Chondrocyte (in vitro differentiated cells): ENCODE measurements around the gene SDHD. TPM values are rescaled to one million over a fixed set of nuclear protein-coding genes. Genes with fewer than 3 reads are reported as not detected.

ENCODE experiments used
- DNase-seq: peaks from one replicate; pipeline ENCODE4 v3.0.0; 2021; ENCODE audit warnings: mixed read lengths, low spot score
- H3K27ac Mint-ChIP-seq: one replicate; pipeline ENCODE4 v1.8.0; 2021; ENCODE audit warnings: mild to moderate bottlenecking, moderate library complexity, mixed read lengths; ENCODE audit not compliant: unreplicated experiment
- H3K27me3 Mint-ChIP-seq: 2 replicates; pipeline ENCODE4 v1.8.0; 2021; ENCODE audit warnings: low read depth, mixed read lengths
- H3K36me3 Mint-ChIP-seq: 2 replicates; pipeline ENCODE4 v1.8.0; 2021; ENCODE audit warnings: low read depth, mixed read lengths
- H3K4me1 Mint-ChIP-seq: 2 replicates; pipeline ENCODE4 v1.8.0; 2021; ENCODE audit warnings: low read depth, mild to moderate bottlenecking, mixed read lengths
- H3K4me3 Mint-ChIP-seq: one replicate; pipeline ENCODE4 v1.8.0; 2021; ENCODE audit warnings: mild to moderate bottlenecking, moderate library complexity, mixed read lengths; ENCODE audit not compliant: unreplicated experiment
- H3K9me3 Mint-ChIP-seq: 2 replicates; pipeline ENCODE4 v1.8.0; 2021; ENCODE audit warnings: low read depth, mixed read lengths
- total RNA-seq: library from RNA; stranded (reverse); gene quantifications from 3 replicates; pipeline ENCODE4 v1.2.1, GENCODE V29; 2021
- TF ChIP-seq, protein P1 (sequence below): fragments of 200-600 bp; sonication (generic); IDR thresholded peaks from 2 replicates; pipeline ENCODE4 v1.5.0; 2021; ENCODE audit warnings: antibody characterized with exemption, mild to moderate bottlenecking, moderate library complexity

The SDHD gene
- total RNA-seq, 1 donor from 2014 or later, result 52.0 TPM

DNA sequence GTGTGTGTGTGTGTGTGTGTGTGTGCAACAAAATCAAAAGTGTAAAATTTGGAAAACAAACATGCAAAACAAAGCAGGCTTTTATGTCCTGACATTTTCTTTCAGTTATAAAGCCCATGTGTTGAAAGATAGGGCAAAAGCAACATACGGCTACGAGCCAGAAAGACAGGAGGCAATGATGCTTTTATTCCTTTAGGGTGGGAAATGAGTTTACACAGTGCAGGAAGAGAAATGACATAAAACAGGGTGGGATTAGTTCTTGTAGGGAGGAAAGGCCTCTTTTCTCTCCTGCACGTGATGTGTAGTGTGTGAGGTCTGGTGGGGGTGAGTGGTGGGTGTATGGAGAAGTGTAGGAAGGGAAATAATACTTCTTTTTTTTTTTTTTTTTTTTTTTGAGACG is 47.8 kb downstream of the SDHD start:
- TF ChIP-seq, protein P1, sequence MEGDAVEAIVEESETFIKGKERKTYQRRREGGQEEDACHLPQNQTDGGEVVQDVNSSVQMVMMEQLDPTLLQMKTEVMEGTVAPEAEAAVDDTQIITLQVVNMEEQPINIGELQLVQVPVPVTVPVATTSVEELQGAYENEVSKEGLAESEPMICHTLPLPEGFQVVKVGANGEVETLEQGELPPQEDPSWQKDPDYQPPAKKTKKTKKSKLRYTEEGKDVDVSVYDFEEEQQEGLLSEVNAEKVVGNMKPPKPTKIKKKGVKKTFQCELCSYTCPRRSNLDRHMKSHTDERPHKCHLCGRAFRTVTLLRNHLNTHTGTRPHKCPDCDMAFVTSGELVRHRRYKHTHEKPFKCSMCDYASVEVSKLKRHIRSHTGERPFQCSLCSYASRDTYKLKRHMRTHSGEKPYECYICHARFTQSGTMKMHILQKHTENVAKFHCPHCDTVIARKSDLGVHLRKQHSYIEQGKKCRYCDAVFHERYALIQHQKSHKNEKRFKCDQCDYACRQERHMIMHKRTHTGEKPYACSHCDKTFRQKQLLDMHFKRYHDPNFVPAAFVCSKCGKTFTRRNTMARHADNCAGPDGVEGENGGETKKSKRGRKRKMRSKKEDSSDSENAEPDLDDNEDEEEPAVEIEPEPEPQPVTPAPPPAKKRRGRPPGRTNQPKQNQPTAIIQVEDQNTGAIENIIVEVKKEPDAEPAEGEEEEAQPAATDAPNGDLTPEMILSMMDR, result no peak
- peaks cover 1% of the 10 kb centered on the region for H3K4me1 Mint-ChIP-seq
- H3K27me3 Mint-ChIP-seq, result no peaks in the 10 kb centered on the region
- H3K4me3 Mint-ChIP-seq, result no peak overlapping the region
- no peaks in the 10 kb centered on the region for H3K9me3 Mint-ChIP-seq
- DNase-seq, result no peak
- H3K36me3 Mint-ChIP-seq, result no peaks in the 10 kb centered on the region
- no peak overlapping the region for H3K27ac Mint-ChIP-seq

DNA sequence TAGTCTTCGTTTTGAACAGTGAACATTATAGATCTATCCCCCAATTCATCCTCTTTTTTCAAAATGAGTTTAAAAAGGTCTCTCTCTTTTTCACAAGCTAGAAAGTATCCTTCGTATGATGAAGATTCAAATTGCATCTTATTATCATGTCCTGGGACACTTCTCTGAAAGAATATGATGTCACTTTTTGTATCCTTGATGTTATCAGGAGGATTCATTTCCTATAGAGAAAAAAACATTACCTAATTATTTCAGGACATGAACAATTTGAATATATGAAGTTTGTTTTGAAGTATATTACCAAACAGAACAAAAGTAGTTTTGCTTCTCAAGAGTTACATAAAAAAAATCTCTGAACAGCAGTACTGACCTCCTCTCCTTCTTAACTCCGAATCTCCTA is 56.9 kb downstream of the SDHD start:
- H3K4me1 Mint-ChIP-seq, result no peaks in the 10 kb centered on the region
- peak overlapping the region; percentile 23 for H3K27ac Mint-ChIP-seq
- TF ChIP-seq, protein P1, result no peak
- no peak overlapping the region for H3K4me3 Mint-ChIP-seq
- no peaks in the 10 kb centered on the region for H3K27me3 Mint-ChIP-seq
- H3K36me3 Mint-ChIP-seq, result peaks cover 6% of the 10 kb centered on the region
- no peak for DNase-seq
- peaks cover 3% of the 10 kb centered on the region for H3K9me3 Mint-ChIP-seq

Other genes with a start within 250 kb of the SDHD start
- gene ALG9, start 215.3 kb upstream of the SDHD start, total RNA-seq, result 28.9 to 34.5 TPM (median 29.8 TPM) in 3 replicates
- 1.3 to 2.5 TPM (median 1.6 TPM) in 3 replicates for gene FDXACB1, start 207.7 kb upstream of the SDHD start, total RNA-seq
- 10.2 to 12.7 TPM (median 11.3 TPM) in 3 replicates for gene CFAP68, start 207.3 kb upstream of the SDHD start, total RNA-seq
- 770 to 1,975 TPM (median 1,937 TPM) in 3 replicates for gene CRYAB, start 175.1 kb upstream of the SDHD start, total RNA-seq
- 1.0 to 2.9 TPM (median 2.4 TPM) in 3 replicates for gene HSPB2, start 174.1 kb upstream of the SDHD start, total RNA-seq
- 0.67 to 2.0 TPM (median 0.72 TPM) in 3 replicates for gene C11orf52, start 168.0 kb upstream of the SDHD start, total RNA-seq
- 28.0 to 41.9 TPM (median 29.6 TPM) in 3 replicates for gene DIXDC1, start 149.5 kb upstream of the SDHD start, total RNA-seq
- 24.9 to 31.6 TPM (median 27.7 TPM) in 3 replicates for gene DLAT, start 61.5 kb upstream of the SDHD start, total RNA-seq
- 0.62 to 1.4 TPM (median 1.3 TPM) in 3 replicates for gene PIH1D2, start 12.9 kb upstream of the SDHD start, total RNA-seq
- 15.5 to 18.5 TPM (median 18.2 TPM) in 3 replicates for gene NKAPD1, start 12.6 kb upstream of the SDHD start, total RNA-seq
- 56.3 to 67.9 TPM (median 56.5 TPM) in 3 replicates for gene TIMM8B, start 117 bp upstream of the SDHD start, total RNA-seq
- gene IL18, start 77.2 kb downstream of the SDHD start, total RNA-seq, result 0.80 to 0.97 TPM (median 0.85 TPM) in 3 replicates
- gene TEX12, start 80.5 kb downstream of the SDHD start, total RNA-seq, result 0.75 TPM in 1 of 3 replicates, not detected in the others
- 1.2 to 1.9 TPM (median 1.7 TPM) in 3 replicates for gene BCO2, start 88.6 kb downstream of the SDHD start, total RNA-seq
- 43.6 to 64.3 TPM (median 45.8 TPM) in 3 replicates for gene PTS, start 139.6 kb downstream of the SDHD start, total RNA-seq
- gene PLET1, start 174.0 kb downstream of the SDHD start, total RNA-seq, result not detected in 3 replicates